ENCODE results near the gene SORCS3. TPM values are rescaled to one million over a fixed set of nuclear protein-coding genes. Genes with fewer than 3 reads are reported as not detected.

The SORCS3 gene
- total RNA-seq, result not detected in 2 replicates
- polyA plus RNA-seq (2012), result not detected

DNA sequence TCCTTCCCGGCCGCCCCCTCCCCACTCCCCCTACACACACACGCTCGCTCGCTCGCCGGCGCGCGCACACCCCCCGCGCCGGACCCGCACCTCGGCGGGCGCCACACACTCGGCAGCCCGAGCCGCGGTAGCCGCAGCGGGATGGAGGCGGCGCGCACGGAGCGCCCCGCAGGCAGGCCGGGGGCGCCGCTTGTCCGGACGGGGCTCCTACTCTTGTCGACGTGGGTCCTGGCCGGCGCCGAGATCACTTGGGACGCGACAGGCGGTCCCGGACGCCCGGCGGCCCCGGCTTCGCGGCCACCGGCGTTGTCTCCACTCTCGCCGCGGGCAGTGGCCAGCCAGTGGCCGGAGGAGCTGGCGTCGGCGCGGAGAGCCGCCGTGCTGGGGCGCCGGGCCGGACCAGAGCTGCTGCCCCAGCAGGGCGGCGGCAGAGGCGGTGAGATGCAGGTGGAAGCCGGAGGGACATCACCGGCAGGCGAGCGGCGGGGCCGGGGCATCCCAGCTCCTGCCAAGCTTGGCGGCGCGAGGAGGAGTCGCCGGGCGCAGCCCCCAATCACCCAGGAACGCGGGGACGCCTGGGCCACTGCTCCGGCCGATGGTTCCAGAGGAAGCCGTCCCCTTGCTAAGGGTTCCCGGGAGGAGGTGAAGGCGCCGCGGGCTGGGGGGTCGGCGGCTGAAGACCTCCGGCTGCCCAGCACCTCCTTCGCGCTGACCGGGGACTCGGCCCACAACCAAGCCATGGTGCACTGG lies at the start of gene SORCS3:
TSS of gene SORCS3 (plus strand) at position 104 of the 750 bp plus-strand sequence.
- no peak for DNase-seq (ENCODE audit: low read depth)

DNA sequence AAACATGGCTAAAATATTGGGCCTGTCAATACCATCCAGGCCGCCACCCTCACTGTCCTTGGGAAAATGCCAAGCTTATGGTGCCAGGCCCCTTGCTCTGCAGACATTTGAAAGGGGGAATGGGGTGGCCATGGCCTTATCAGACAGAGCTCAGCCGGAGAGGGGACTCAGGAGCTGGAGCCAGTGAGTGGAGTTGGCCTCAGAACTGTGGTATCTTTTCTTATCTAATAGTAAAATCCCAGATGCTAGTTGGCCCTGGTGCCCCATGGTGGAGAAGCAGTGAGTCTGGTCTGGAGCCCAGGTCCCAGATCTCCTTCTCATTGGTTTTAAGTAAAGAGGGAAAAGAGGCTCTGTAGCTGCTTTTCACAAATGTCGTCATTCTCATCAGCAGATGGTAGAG lies 49.6 kb upstream of the SORCS3 start:
- DNase-seq (ENCODE audit: low read depth), result no peak

DNA sequence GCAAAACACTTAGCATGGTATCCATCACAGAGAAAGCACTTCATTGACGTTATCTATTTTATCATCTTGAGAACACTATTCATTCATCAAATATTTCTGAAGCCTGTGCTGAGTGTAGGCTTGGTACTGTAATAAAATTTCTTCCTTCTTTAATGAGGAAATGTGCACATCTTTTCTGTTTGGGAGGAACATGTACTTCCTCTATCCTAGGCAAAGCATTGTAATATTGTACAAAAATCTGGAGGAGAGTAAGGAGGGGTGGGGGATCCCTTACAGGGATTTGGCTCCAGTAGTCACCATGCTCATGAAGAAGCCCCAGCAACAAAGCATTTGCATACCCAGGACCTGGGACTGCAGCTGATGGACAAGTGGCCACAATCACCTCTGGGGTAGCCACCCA lies 39.9 kb upstream of the SORCS3 start:
- DNase-seq (ENCODE audit: low read depth), result no peak

DNA sequence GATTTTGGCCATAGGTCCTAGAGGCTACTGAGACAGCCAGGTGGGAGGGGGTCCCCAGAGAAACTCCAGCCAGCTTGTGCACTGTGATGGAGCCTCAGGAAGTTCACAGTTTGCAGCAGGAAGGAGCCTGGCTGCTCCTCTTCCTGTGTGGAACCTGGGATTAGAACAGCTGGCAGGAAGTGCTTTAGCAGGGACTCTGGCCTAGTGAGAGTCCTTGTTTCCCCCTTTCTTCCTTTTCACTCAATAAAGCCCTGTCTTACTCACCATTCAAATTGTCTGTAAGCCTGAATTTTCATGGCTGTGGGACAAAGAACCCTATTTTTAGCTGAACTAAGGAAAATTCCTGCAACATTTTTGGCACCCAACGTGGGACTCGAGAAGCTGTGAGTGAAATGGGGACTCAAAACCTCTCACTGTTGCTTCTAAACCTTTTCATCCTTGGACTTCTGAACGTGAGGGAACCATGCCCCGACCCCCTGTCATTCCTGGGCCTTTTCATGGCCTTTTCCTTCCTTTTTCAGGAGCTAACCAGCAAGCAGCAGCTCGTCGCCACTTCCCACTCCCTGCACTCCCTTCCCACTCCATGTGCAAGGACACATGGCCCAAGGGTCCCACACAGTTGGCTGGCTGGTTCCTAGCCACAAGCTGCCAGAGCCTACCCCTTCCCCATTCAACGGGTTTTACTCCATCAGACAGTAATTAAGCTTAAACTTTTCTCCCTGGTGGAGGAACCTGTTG lies 32.8 kb upstream of the SORCS3 start:
- no peak for DNase-seq (ENCODE audit: low read depth)

DNA sequence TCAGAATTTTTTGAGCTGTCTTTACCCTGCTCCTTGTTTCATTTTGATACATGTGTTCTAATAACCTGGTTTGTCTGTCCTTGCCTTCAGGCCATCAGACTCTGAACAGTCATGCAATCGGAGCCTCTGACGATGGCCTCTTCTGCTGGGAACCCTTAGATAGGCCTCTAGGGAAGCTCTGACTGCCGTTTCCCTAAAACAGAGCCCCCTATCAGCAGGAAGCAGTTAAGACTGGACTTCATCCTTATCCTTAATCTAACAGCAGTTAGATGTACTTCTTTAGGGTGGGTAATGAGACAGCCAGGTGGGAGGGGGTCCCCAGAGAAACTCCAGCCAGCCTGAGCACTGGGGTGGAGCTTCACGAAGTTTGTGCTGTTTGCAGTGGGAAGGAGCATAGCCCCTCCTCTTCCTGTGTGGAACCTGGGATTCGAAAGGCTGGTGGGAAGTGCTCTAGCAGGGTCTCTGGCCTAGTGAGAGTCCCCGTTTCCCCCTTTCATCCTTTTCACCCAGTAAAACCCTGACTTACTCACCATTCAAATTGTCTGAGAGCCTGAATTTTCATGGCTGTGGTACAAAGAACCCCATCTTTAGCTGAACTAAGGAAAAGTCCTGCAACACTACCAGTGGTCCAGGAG lies 28.4 kb upstream of the SORCS3 start:
- no peak for DNase-seq (ENCODE audit: low read depth)

DNA sequence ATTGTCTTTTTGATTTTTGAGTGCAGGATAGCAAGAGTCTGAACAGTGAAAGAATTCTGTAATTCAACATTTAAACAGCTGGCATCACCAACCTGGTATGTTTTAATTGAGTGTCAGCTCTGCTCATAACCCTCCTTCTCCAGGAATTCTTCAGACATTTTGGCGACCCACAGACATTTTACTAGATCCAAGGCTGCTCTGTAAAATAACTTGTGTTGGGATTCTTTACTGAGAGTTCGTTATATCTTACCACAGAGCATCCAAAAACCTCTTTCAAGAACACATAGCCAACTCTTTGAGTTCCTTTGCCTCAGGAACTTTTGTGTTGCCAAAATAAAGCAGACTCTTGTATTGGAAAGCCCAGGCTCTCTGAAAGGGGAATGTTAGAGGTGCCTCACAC lies 27.7 kb upstream of the SORCS3 start:
- no peak for DNase-seq (ENCODE audit: low read depth)

DNA sequence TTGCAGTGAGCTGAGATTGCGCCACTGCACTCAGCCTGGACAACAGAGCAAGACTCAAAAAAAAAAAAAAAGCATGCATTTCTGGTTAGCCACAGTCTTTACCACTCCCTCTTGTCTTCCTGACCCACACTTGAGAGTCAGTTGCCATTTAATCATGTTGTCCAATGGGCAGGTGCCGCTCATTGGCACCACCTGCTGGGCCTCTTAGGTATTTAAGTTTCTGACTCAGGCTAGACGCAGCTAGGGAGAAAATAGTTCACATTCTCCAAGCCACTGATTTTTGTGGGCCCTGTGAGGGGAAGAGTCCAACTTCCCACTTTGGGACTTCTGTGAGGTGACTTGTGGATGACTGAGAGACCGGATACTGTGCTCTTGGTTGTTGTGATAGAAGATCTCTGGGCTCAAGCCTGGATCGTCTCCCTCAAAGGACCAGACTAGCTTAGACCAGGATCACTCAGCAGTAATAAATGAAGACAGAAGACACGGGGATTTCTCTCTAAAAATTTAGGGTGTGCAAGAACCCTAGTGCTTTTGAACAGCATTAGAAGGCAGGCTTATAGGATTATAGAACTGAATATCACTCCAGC lies 26.8 kb upstream of the SORCS3 start:
- DNase-seq (ENCODE audit: low read depth), result peak; percentile 18

DNA sequence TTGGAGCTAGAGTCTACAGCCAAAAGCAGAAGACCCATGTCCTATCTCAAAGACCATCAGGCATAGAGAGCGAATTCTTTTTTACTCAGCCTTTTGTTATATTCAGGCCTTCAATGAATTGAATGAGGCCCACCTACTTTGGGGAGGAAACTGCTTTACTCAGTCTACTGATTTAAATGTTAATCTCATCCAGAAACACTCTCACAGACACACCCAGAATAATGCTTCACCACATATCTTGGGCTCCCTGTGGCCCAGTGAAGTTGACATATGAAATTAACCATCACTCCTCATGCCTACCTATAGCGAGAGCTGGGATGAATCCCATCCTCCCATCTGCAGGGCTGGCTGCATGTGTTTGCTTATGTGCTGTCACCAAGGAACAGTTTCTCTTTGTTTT lies 26.0 kb upstream of the SORCS3 start:
- DNase-seq (ENCODE audit: low read depth), result no peak

DNA sequence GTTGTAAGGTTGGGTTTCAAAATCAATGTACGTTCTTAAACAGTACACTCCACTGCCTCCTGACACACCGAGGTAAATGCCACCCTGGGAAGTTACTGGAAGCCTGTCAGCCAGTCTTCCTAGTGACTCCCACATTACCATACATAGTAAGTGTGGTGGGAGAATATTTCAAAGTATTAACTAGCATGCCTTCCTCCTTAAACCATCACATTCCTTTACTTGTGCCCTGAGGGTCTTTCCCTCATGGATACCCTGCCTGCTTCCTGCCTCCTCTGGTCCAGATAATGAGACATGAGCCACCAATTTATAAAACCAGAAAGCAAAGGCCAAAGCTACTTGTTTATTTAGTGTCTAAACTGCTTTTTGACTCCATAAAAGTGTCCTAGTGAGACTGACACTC lies 23.3 kb upstream of the SORCS3 start:
- no peak for DNase-seq (ENCODE audit: low read depth)

DNA sequence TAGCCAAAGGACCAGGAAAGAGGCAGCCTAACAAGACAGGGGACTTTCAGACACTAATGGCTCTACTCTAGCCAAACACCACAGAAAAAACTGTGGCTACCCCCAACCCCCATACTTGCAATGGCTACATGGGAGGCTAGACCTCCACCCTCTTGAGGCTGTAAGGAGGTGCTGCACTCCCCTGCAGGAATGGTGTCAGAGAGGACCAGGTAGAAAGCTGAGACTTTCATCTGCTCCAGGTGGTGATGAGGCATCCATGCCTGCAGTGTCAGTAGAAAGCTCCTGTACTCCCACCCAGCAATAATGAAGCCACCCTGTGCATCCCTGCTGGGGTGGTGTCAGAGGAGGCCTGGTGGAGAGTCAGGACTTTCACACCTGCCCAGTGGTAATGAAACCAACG lies 18.9 kb upstream of the SORCS3 start:
- no peak for DNase-seq (ENCODE audit: low read depth)

DNA sequence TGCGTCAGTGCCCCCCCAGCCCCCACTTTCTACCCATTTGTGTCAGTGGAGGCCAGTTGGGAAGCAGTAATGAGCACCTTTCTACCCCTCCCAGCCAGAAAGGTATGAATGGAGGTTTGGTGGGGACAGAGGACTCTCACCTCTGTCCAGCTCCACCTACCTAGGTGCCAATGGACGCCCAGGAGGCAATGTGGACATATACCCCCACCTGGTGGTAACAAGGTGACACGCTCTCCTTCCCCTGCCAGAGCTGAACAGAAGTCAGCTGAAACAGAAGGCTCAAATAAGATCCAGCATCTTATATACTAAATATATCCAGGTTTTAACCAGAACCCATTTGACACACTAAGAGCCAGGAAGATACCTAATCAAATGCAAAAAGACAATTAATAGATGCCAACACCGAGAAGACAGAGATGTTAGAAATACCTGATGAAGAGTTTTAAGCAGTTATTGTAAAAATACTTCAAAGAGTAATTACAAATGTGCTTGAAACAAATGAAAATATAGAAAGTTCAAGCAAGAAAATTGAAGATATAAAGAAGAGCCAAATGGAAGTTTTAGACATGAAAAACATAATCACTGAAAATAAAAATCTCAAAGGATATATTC lies 18.4 kb upstream of the SORCS3 start:
- no peak for DNase-seq (ENCODE audit: low read depth)

DNA sequence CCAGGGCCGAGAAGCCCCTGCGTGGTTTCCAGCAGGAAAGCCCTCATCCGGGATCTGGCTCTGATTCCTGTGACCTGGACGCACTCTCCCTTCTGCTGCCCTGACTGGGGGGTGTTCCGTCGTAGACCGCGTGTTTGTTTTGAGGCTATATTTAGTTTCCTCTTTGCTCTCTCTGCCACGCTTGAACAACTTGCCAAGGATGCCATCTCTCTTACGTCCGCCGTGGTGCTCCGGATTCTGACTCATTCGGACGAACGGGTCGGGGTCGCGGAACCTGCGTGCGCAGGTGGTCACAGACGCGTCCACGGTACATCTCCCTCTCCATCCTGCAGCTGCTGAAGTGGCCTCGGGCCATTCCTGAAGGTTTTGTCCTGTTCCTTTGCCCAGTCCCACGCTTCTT lies 10.4 kb upstream of the SORCS3 start:
- DNase-seq (ENCODE audit: low read depth), result no peak

DNA sequence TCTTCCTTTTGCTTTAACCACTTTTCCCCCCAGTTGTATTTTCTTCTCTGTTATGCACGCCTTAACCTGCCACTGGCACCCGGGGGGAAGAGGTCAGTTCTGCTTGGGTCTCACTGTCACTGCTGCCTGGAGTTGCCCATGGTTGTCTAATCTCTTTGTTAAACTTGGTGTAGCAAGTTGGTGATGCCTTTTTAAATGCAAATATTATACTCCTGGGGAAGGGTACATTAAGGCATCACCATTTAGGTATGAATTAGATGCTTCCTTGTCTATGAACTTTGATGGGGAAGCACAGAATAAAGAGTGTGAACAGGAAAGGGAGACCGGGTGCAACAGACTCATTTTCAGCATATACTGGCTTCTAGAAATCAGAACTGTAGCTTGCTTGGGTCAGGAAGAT lies 9.1 kb upstream of the SORCS3 start:
- DNase-seq (ENCODE audit: low read depth), result no peak

DNA sequence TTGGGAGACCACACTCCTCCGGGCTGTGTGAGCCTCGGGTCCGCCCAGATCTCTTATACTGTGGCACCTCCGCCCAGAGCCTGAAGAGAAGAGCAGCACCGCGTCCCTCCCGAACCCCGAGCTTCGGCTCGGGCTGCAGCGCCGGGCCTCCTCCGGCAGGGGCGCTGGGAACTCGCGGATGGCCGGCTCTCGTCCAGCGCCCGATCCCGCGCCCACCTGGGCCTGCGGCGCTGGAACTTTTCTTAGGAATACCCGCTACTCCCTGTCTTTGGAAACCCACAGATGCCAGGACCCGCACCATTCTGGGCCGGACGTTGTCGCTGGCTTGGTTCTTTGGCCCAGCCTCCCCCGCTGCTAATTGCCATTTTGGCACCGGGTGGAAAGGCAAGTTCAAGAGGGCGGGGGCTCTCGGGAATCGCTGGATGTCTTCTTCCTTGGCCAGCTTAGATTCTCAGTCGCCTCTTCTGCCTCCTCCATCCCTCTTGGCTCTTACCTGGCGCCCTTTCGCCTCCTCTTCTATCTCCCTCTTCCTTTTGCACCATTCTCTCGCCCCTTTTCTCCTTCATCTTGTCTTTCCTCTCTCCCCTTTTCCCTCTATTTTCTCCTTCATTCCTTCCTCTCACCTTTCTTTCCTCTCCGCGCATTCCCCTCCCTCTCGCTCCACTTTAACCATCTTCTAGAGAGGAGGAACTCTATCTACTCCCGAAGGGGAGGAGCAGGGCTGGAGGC lies 2.1 kb upstream of the SORCS3 start:
- no peak for DNase-seq (ENCODE audit: low read depth)

DNA sequence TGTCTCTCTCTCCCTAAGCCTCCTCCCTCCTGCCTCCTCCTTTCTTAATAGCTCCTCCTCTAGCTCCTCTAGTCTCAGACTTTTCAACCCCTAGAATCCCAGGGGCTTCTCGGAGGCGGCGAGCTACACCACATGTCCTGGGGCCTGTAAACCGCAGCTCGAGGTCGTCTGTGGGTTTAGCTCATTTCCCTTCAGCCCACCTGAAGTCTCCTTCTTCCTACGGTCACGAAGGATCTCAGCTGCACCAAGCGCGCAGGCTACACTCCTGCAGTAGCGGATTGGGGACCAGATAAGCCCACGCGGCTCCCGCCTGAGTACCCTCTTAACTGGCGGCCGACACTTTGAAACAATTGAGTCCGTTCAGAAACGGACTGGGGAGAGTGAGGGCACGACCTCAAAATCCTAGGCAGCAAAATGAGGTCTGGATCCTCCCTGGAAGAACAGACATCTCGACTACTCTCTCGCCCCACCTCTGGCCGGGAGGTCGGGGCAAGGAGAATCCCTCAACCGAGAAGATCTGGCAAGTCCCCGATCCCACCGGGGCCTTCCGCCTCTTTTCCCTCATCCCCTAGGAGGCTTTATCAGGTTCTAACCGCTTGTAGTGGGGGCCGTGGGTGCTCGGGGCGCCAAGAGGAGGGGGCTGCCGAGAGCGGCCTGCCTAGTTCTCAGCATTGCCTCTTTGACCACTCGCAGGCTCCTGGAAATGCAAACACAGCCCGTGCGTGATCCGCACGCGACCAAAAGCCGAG lies 1.3 kb upstream of the SORCS3 start:
- DNase-seq (ENCODE audit: low read depth), result no peak

DNA sequence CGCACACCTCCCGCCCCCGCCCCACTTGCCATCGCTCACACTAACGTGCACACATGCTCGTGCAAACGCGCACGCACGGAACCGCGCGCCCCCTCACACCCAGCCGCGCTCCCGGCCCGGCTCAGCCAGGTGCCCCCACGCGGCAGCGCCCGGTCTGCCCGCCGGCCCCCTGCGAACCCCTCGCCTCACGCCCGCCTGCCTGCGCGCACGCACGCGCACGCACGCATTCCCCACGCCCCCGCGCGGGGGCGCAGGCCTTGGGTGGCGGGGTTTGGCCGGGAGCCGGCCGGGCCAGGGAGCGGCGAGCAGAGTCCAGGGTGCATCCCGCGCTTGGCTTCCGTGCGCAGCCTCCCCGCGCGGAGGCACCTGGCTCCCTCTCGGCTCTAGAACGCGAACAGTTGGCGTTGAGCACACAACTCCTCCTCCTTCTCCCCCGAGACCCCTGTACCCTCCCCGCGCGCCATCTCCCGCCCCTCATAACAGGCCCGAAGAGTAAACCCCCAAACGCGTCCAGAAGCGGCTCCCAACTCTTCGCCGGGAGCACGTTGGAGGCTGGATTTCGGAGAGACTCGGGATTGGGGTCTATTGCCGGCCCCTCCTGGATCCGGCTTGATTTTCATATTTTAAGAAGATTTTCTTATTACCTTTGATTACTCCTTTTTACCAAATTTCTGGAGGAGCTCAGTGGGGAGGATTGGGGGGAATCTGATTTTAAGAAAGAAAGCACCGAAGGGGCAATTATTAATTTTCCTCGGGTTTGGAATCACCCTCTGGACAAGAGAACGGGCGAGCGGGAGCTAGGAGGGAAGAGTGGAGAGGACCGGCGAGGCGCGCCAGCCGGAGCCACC lies 527 bp upstream of the SORCS3 start:
- DNase-seq (ENCODE audit: low read depth), result no peak

DNA sequence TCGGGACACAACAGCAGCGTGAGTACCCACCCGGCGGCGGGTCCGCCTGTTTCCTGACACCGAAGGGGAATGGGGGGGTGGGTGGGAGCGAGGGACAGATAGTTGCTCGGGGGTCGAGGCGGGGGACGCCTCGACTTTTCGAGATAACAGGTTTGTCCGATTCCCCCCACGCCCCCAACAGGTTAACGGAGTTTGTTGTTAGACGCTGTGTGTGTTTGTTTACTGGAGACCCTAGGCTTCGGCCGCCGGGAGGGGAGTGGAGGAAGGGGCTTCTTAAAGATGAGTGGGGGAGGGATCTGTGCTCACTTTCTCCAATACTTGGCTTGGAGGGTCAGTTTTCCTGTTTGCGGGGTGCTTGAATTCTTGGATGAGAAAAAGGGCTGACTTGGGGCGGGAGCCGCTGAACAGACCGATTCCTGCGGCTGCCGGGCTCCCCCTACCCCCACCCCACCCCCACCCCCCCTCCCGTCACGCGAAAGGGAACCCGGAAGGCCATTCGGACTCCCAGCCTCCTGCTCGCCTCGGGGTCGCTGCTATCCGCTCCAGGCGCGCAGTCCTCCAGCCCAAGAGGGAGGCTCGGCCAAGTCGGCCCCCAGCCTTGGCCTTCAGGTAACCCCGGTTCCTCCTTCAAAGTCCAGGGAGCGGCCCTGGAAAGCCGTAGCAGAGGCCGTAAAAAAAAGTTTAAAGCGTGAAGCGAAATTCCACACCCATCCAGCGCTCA lies 1.0 kb downstream of the SORCS3 start:
- no peak for DNase-seq (ENCODE audit: low read depth)

DNA sequence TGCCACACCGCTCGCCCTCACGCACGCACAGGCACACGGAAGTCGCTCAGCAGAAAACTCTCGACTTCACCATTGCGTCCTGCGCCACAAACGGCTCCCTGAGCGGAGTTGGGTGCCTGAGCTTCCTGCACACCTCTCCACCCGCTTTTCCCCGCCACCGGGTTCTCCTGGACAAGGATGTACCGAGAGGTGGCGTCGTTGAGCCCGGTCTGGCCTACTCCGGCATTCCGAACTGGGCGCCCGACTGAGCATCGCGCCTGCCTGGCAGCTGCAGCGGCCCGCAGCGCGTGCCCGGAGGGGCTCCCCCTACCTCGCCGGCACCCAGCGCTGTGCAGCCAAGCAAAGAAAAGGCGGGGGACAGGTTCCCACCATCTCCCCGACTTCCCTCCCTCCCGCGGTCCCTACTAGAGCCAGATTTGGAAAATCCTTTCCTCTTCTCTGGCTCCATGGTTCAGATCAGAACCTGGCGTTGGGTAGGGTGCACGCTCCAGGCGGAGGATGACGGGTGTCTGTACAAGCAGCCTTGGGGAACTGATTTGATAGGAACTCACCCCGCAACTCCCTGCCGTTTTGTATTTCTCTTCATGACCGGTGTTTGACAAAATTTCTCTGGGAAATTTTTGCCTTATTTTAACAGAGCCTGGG lies 1.7 kb downstream of the SORCS3 start:
- no peak for DNase-seq (ENCODE audit: low read depth)

Data from myocyte (in vitro differentiated cells).